ENCODE data around the gene GNE. TPM values are rescaled to one million over a fixed set of nuclear protein-coding genes. Genes with fewer than 3 reads are reported as not detected.
"Not testable (repeated sequence)": the region's sequence is repeated elsewhere in the genome, so short reads cannot be mapped to it uniquely, and the experiment has no call there.

Gene GNE
- total RNA-seq, 4 donors from 2014 or later, result 25.3 to 35.6 (median 29.9) TPM

DNA sequence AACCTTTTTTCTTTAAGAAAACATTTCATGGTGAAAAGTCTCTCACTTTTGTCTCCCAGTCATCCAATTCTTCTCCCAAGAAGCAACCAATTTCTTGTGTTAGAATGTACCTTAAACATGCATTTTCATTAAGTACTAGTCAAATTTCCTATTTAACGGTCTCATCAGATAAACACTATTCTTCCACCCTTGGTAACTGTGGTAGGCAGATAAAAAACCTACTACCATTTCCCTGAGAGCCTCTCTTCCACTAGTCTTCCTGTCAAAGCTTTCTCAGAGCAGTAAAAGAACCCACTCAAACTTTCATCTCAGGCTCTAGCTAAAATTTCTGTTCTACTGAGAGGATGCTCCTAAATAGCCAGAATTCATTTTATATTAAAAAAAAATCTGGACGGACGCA lies 10.9 kb downstream of the GNE start:
- Histone ChIP-seq H3K36me3 (peaks cover 8 to 52% (median 46%) of the 10 kb centered on the region in 4 donors), H3K27ac (replicated peaks in 1 of 4) (no peak overlapping the region), H3K4me3 (no peak overlapping the region), H3K9me3 (no peaks in the 10 kb centered on the region), H3K27me3 (no peaks in the 10 kb centered on the region), H3K4me1 (peaks cover 0 to 25% (median 17%) of the 10 kb centered on the region in 4 donors)
- WGBS, result 95% methylated on average over 3 of the region's 3 CpGs
- TF ChIP-seq, protein P1, sequence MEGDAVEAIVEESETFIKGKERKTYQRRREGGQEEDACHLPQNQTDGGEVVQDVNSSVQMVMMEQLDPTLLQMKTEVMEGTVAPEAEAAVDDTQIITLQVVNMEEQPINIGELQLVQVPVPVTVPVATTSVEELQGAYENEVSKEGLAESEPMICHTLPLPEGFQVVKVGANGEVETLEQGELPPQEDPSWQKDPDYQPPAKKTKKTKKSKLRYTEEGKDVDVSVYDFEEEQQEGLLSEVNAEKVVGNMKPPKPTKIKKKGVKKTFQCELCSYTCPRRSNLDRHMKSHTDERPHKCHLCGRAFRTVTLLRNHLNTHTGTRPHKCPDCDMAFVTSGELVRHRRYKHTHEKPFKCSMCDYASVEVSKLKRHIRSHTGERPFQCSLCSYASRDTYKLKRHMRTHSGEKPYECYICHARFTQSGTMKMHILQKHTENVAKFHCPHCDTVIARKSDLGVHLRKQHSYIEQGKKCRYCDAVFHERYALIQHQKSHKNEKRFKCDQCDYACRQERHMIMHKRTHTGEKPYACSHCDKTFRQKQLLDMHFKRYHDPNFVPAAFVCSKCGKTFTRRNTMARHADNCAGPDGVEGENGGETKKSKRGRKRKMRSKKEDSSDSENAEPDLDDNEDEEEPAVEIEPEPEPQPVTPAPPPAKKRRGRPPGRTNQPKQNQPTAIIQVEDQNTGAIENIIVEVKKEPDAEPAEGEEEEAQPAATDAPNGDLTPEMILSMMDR (IDR thresholded peaks at IDR 0.05), result no peak
- TF ChIP-seq POLR2A (IDR thresholded peaks at IDR 0.05; ENCODE audit: low read depth) (no peak), POLR2AphosphoS5 (IDR thresholded peaks at IDR 0.05) (no peak)
- intact Hi-C loops (cut with DNase I), result no loop called here
- no peak for DNase-seq (ENCODE audit: extremely low spot score)

DNA sequence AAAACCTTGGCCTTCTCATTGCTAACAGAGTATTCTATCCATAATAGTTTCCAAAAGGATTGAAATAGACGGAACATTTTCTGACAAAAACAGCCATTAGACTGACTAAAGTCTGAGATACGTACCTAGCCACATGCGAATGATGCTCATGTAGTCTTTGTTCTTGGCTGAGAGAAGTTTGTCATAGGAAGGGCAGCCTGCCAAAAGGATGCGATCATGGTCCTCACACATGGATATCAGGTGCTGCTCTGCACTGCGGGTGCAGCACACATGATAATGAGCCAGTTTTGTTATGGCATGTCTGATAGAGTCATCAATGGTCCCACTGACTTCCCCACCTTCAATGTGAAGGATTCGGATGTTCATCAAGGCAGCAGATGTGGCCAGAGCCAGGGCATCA lies 12.3 kb downstream of the GNE start:
- 90% methylated on average over 6 of the region's 6 CpGs for WGBS
- H3K27ac ChIP-seq (replicated peaks in 1 of 4), result no peak overlapping the region
- peaks cover 0 to 19% (median 14%) of the 10 kb centered on the region in 4 donors for H3K4me1 ChIP-seq
- H3K4me3 ChIP-seq, result no peak overlapping the region
- intact Hi-C loops (cut with DNase I), result no loop called here
- peaks cover 8 to 67% (median 60%) of the 10 kb centered on the region in 4 donors for H3K36me3 ChIP-seq
- no peaks in the 10 kb centered on the region for H3K9me3 ChIP-seq
- no peak for DNase-seq (ENCODE audit: extremely low spot score)
- no peaks in the 10 kb centered on the region for H3K27me3 ChIP-seq
- TF ChIP-seq EP300 (IDR thresholded peaks at IDR 0.05) (no peak), POLR2A (IDR thresholded peaks at IDR 0.05; ENCODE audit: low read depth) (no peak), POLR2AphosphoS5 (IDR thresholded peaks at IDR 0.05) (no peak)
- TF ChIP-seq, protein P1 (IDR thresholded peaks at IDR 0.05), result no peak

DNA sequence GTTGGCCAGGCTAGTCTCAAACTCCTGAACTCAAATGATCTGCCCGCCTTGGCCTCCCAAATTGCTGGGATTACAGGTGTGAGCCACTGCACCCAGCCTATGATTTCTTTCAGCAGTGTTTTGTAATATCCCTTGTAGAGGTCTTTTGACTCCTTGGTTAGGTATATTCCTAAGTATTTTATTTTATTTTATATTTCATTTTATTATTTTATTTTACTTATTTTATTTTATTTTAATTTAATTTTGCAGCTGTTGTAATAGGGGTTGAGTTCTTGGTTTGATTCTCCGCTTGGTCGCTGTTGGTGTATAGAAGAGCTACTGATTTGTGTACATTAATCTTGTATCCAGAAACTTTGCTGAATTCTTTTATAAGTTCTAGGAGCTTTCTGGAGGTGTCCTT lies 18.6 kb downstream of the GNE start:
- intact Hi-C loops (cut with DNase I); H3K27ac ChIP-seq (replicated peaks in 1 of 4); H3K4me3 ChIP-seq; H3K4me1 ChIP-seq; H3K9me3 ChIP-seq; DNase-seq (ENCODE audit: extremely low spot score); H3K27me3 ChIP-seq: not testable (repeated sequence)
- 96% methylated on average over 3 of the region's 3 CpGs for WGBS
- peaks cover 0 to 65% (median 46%) of the 10 kb centered on the region in 4 donors for H3K36me3 ChIP-seq

DNA sequence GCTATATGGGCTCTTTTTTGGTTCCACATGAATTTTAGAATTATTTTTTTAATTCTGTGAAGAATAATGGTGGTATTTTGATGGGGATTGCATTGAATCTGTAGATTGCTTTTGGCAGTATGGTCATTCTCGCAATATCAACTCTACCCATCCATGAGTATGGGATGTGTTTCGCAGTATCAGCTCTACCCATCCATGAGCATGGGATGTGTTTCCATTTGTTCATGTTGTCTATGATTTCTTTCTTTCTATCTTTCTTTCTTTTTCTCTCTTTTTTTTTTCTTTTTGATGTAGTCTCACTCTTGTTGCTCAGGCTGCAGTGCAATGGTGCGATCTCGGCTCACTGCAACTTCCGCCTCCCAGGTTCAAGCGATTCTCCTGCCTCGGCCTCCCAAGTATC lies 19.0 kb downstream of the GNE start:
- H3K4me3 ChIP-seq; H3K9me3 ChIP-seq; H3K4me1 ChIP-seq; DNase-seq (ENCODE audit: extremely low spot score); H3K27ac ChIP-seq (replicated peaks in 1 of 4); H3K27me3 ChIP-seq; intact Hi-C loops (cut with DNase I): not testable (repeated sequence)
- 99% methylated on average over 7 of the region's 7 CpGs for WGBS
- peaks cover 0 to 65% (median 48%) of the 10 kb centered on the region in 4 donors for H3K36me3 ChIP-seq

DNA sequence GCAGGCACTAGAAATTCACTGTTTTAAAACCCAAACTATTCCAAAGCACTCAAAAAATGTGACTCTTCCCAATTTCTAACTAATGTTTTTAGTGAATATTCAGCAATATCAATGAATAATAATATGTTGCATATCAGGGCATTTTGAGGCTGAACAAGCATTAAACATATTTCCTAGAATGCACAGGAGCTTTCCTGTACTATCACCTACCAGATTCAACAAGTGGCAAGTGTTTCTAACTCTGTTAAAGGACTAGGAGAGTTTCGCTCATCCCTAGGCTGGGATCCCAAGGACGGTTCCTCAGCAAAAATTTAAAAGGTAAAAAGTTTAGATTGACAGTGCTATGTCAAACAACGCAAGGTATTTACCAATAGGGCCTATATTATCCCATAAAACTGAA lies 21.0 kb downstream of the GNE start:
- DNase-seq (ENCODE audit: extremely low spot score), result no peak
- intact Hi-C loops (cut with DNase I), result no loop called here
- Histone ChIP-seq H3K4me3 (no peak overlapping the region), H3K27ac (replicated peaks in 1 of 4) (no peak overlapping the region), H3K9me3 (no peaks in the 10 kb centered on the region), H3K4me1 (peaks cover 0 to 8% (median 2%) of the 10 kb centered on the region in 4 donors), H3K27me3 (no peaks in the 10 kb centered on the region), H3K36me3 (peaks cover 16 to 66% (median 50%) of the 10 kb centered on the region in 4 donors)
- WGBS, result 97% methylated on average over 3 of the region's 3 CpGs
- TF ChIP-seq POLR2A (IDR thresholded peaks at IDR 0.05; ENCODE audit: low read depth) (no peak), EP300 (IDR thresholded peaks at IDR 0.05) (no peak), POLR2AphosphoS5 (IDR thresholded peaks at IDR 0.05) (no peak)
- TF ChIP-seq, protein P1 (IDR thresholded peaks at IDR 0.05), result no peak

DNA sequence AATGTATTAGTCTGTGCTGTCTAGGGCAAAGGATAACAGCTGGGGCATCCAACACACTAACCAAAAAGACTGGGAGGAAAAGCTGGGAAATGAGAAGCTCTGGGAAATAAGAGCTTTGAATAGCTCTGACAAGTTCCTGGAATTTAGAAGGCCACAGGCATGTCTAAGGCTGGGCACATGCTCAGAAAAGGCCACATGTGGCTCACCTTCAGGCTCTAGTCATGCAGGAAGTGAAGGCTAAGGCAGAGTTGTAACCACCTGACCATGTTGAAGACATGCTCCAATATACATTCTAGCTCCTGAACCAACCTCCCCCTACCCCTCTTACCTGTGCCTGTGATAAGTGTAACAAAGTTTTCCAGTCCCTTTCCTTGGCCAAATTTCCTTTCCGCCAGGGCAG lies 35.8 kb downstream of the GNE start:
- 92% methylated on average over 1 of the region's 1 CpG for WGBS
- H3K4me3 ChIP-seq, result no peak overlapping the region
- TF ChIP-seq, protein P1 (IDR thresholded peaks at IDR 0.05), result no peak
- TF ChIP-seq POLR2AphosphoS5 (IDR thresholded peaks at IDR 0.05), result no peak
- TF ChIP-seq POLR2A (IDR thresholded peaks at IDR 0.05; ENCODE audit: low read depth), result no peak
- no peak for TF ChIP-seq EP300 (IDR thresholded peaks at IDR 0.05)
- peaks cover 1 to 12% (median 6%) of the 10 kb centered on the region in 4 donors for H3K4me1 ChIP-seq
- peaks cover 75 to 99% (median 95%) of the 10 kb centered on the region in 4 donors for H3K36me3 ChIP-seq
- no peaks in the 10 kb centered on the region for H3K27me3 ChIP-seq
- H3K9me3 ChIP-seq, result peaks cover 0 to 7% (median 0%) of the 10 kb centered on the region in 4 donors
- intact Hi-C loops (cut with DNase I), result no loop called here
- DNase-seq (ENCODE audit: extremely low spot score), result no peak
- H3K27ac ChIP-seq (replicated peaks in 1 of 4), result no peak overlapping the region

Data from esophagus muscularis mucosa (tissue), 4 donors.